Sigmoid colon (tissue), 7 donors: Measurements from ENCODE around the gene NUDT3. TPM values are rescaled to one million over a fixed set of nuclear protein-coding genes. Genes with fewer than 3 reads are reported as not detected.

Source experiments
- DNase-seq: peaks from one replicate; pipeline ENCODE4 v3.0.0-alpha.2; 2019
- H3K27ac ChIP-seq, 4 donors: fragments of 200-600 bp; sonication (generic); one replicate each; pipeline ENCODE4 v1.5.1; 2016 to 2019; ENCODE audit warnings: mild to moderate bottlenecking in 1 of 4
- H3K27me3 ChIP-seq, 3 donors: fragments of 200-600 bp; sonication (generic); one replicate each; pipeline ENCODE4 v1.5.1; 2019; ENCODE audit warnings: mild to moderate bottlenecking in 1 of 3
- H3K36me3 ChIP-seq, 4 donors: fragments of 200-600 bp; sonication (generic); one replicate each; pipeline ENCODE4 v1.5.1; 2016 to 2019
- H3K4me1 ChIP-seq, 4 donors: fragments of 200-600 bp; sonication (generic); one replicate each; pipeline ENCODE4 v1.5.1; 2017 to 2019
- H3K4me3 ChIP-seq, 4 donors: fragments of 200-600 bp; sonication (generic); one replicate each; pipeline ENCODE4 v1.5.1; 2017 to 2019; ENCODE audit warnings: mild to moderate bottlenecking in 2 of 4, moderate library complexity in 1 of 4
- H3K9me3 ChIP-seq, 4 donors: fragments of 200-600 bp in 3 of 4; sonication (generic) in 3 of 4; one replicate each; pipeline versions ENCODE4 v1.5.1 to v1.6.1; 2013 to 2019
- CTCF ChIP-seq, 4 experiments: fragments of 450-650 bp in 3 of 4; fragments of 200-600 bp in 1 of 4; IDR thresholded peaks; one replicate each; pipeline ENCODE4 v1.5.1; 2016 to 2019; ENCODE audit warnings: antibody characterized with exemption in 4 of 4, mild to moderate bottlenecking in 3 of 4, moderate library complexity in 2 of 4
- EP300 ChIP-seq, 4 donors: sonication (generic); formaldehyde crosslinking; IDR thresholded peaks; one replicate each; pipeline ENCODE4 v1.6.1; 2017; ENCODE audit warnings: antibody characterized with exemption in 4 of 4
- POLR2A ChIP-seq, 2 donors: fragments of 450-650 bp; IDR thresholded peaks; one replicate each; pipeline ENCODE4 v1.6.1; 2016; ENCODE audit warnings: antibody characterized with exemption in 2 of 2, mild to moderate bottlenecking in 2 of 2, moderate library complexity in 2 of 2
- POLR2AphosphoS5 ChIP-seq, 4 donors: sonication (generic); formaldehyde crosslinking; IDR thresholded peaks; one replicate each; pipeline ENCODE4 v1.6.1; 2017; ENCODE audit warnings: antibody characterized with exemption in 4 of 4
- WGBS, 2 donors: extraction: QIAGEN DNeasy Blood & Tissue Kit; methylation state at CpG; one replicate each; pipeline ENCODE4 v1.1.7; 2013; 5-methylcytosine and 5-hydroxymethylcytosine counted together
- intact Hi-C: fragments of 100-400 bp; cut with DNase I; formaldehyde crosslinking; loops from one replicate; pipeline ENCODE4 v1.15.1; 2023
- polyA plus RNA-seq, 3 donors: library from polyadenylated mRNA; stranded (reverse); fragments of 200-250 nt; gene quantifications; one replicate each; pipeline ENCODE4 v1.2.3, GENCODE V29; 2013
- total RNA-seq, 4 donors: library from RNA; depleted of rRNA; stranded (reverse); fragments of >200 nt; gene quantifications; one replicate each; pipeline ENCODE4 v1.1.0, GENCODE V29; 2016
- donor health status: healthy with polysubstance abuse.
- donor health status: Bipolar disorder and iron deficiency.
- donor health status: healthy.

Gene NUDT3
- total and polyA plus RNA-seq, 7 donors = 6.0 to 45.7 (median 31.4) TPM

- DNase-seq = no peak
- Histone ChIP-seq H3K4me3 (no peak overlapping the region), H3K27ac (peak overlapping the region; percentile 95 to 96 (median 96)), H3K27me3 (no peaks in the 10 kb centered on the region), H3K9me3 (no peaks in the 10 kb centered on the region), H3K36me3 (no peaks in the 10 kb centered on the region), H3K4me1 (peaks cover 0 to 34% (median 30%) of the 10 kb centered on the region in 4 donors)
- TF ChIP-seq CTCF (IDR thresholded peaks at IDR 0.05) (no peak), POLR2A (IDR thresholded peaks at IDR 0.05) (no peak), POLR2AphosphoS5 (IDR thresholded peaks at IDR 0.05) (no peak), EP300 (IDR thresholded peaks at IDR 0.05) (no peak)
- intact Hi-C loops = loop anchor here (2.0 to 5.0 kb wide), 2 partner anchors 33 to 53 kb away; partner anchors contain the start of gene RPS10
- 80 to 94% methylated on average over 3 of the region's 3 CpGs for WGBS, 2 donors
These were observed 1.5 kb upstream of the NUDT3 start for GRCh38 chr6:34393966-34394305.

- Histone ChIP-seq H3K27ac (peak overlapping the region; percentile 95 to 96 (median 96)), H3K27me3 (no peaks in the 10 kb centered on the region), H3K4me1 (peaks cover 0 to 40% (median 35%) of the 10 kb centered on the region in 4 donors), H3K36me3 (no peaks in the 10 kb centered on the region), H3K4me3 (peak overlapping the region; percentile 60 to 98 (median 86)), H3K9me3 (no peaks in the 10 kb centered on the region)
- TF ChIP-seq CTCF (IDR thresholded peaks at IDR 0.05) = no peak
- TF ChIP-seq POLR2AphosphoS5 (IDR thresholded peaks at IDR 0.05) = no peak
- TF ChIP-seq EP300 (IDR thresholded peaks at IDR 0.05) = no peak
- no peak for TF ChIP-seq POLR2A (IDR thresholded peaks at IDR 0.05)
- 15 to 33% methylated on average over 16 of the region's 16 CpGs for WGBS, 2 donors
- peak; percentile 57 for DNase-seq
- intact Hi-C loops = loop anchor here (2.0 to 5.0 kb wide), 2 partner anchors 34 to 53 kb away; partner anchors contain the start of gene RPS10
These were observed 909 bp upstream of the NUDT3 start for GRCh38 chr6:34393191-34393965.

- intact Hi-C loops = loop anchor here (1.0 to 5.0 kb wide), 3 partner anchors 35 to 143 kb away; partner anchors contain the start of genes RPS10 and SMIM29
- no peaks in the 10 kb centered on the region for H3K36me3 ChIP-seq
- peaks cover 0 to 49% (median 41%) of the 10 kb centered on the region in 4 donors for H3K4me1 ChIP-seq
- H3K27me3 ChIP-seq = no peaks in the 10 kb centered on the region
- peak overlapping the region; percentile 95 to 96 (median 96) for H3K27ac ChIP-seq
- no peaks in the 10 kb centered on the region for H3K9me3 ChIP-seq
- TF ChIP-seq POLR2AphosphoS5 (IDR thresholded peaks at IDR 0.05) (peak in 2 of 4 donors; percentile 20 to 46), POLR2A (IDR thresholded peaks at IDR 0.05) (no peak), CTCF (IDR thresholded peaks at IDR 0.05) (no peak), EP300 (IDR thresholded peaks at IDR 0.05) (no peak)
- DNase-seq = peak; percentile 81
- peak overlapping the region; percentile 82 to 98 (median 86) for H3K4me3 ChIP-seq
- WGBS, 2 donors = 0% methylated on average over 78 of the region's 78 CpGs
These were observed 528 bp downstream of the NUDT3 start for GRCh38 chr6:34391786-34392496.

GRCh38 chr6:34391473-34391785 is 1.0 kb downstream of the NUDT3 start:
- TF ChIP-seq EP300 (IDR thresholded peaks at IDR 0.05) = no peak
- no peak for TF ChIP-seq POLR2AphosphoS5 (IDR thresholded peaks at IDR 0.05)
- no peak for TF ChIP-seq POLR2A (IDR thresholded peaks at IDR 0.05)
- TF ChIP-seq CTCF (IDR thresholded peaks at IDR 0.05) = no peak
- Histone ChIP-seq H3K27me3 (no peaks in the 10 kb centered on the region), H3K36me3 (no peaks in the 10 kb centered on the region), H3K27ac (peak overlapping the region; percentile 95 to 96 (median 96)), H3K9me3 (no peaks in the 10 kb centered on the region), H3K4me3 (peak overlapping the region; percentile 82 to 98 (median 86)), H3K4me1 (peaks cover 0 to 54% (median 46%) of the 10 kb centered on the region in 4 donors)
- 0 to 2% methylated on average over 5 of the region's 5 CpGs for WGBS, 2 donors
- intact Hi-C loops = loop anchor here (5.0 kb wide), 1 partner anchor 36 kb away; the partner anchor contains the start of gene RPS10
- DNase-seq = no peak
